Epithelial cell of esophagus (primary cell): ENCODE results near the gene EVI5.
"Not testable (repeated sequence)": the region's sequence is repeated elsewhere in the genome, so short reads cannot be mapped to it uniquely, and the experiment has no call there.

Source experiments
- DNase-seq: peaks from one replicate; pipeline ENCODE4 v3.0.0; 2010; ENCODE audit warnings: low read depth
- H3K4me3 ChIP-seq: 2 replicates; pipeline ENCODE4 v1.5.1; 2011; ENCODE audit warnings: mild to moderate bottlenecking, low read length, control low read depth
- TF ChIP-seq, protein P1 (sequence below): IDR thresholded peaks from 2 replicates; pipeline ENCODE4 v1.5.1; 2011; ENCODE audit warnings: low read depth, mild to moderate bottlenecking, low read length, control low read depth, inconsistent platforms; ENCODE audit not compliant: insufficient read depth; ENCODE audit errors: missing control alignments

The EVI5 gene

DNA sequence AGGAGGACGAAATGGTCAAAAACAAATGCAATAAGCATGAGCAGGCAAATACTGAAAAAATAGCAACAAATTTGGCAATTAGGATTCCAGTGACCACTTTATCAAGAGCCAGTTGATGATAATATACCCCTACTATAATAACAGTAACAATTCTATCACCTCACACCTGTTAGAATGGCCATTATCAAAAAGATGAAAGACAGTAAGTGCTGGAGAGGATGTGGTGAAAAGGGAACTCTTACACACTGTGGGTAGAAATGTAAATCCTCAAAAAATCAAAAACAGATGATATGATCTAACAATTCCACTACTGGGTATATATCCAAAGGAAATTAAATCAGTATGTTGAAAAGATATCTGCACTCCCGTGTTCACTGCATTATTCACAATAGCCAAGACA is 183.9 kb downstream of the EVI5 start:
- H3K4me3 ChIP-seq: no peak overlapping the region
- TF ChIP-seq, protein P1, sequence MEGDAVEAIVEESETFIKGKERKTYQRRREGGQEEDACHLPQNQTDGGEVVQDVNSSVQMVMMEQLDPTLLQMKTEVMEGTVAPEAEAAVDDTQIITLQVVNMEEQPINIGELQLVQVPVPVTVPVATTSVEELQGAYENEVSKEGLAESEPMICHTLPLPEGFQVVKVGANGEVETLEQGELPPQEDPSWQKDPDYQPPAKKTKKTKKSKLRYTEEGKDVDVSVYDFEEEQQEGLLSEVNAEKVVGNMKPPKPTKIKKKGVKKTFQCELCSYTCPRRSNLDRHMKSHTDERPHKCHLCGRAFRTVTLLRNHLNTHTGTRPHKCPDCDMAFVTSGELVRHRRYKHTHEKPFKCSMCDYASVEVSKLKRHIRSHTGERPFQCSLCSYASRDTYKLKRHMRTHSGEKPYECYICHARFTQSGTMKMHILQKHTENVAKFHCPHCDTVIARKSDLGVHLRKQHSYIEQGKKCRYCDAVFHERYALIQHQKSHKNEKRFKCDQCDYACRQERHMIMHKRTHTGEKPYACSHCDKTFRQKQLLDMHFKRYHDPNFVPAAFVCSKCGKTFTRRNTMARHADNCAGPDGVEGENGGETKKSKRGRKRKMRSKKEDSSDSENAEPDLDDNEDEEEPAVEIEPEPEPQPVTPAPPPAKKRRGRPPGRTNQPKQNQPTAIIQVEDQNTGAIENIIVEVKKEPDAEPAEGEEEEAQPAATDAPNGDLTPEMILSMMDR: no peak
- DNase-seq: no peak

DNA sequence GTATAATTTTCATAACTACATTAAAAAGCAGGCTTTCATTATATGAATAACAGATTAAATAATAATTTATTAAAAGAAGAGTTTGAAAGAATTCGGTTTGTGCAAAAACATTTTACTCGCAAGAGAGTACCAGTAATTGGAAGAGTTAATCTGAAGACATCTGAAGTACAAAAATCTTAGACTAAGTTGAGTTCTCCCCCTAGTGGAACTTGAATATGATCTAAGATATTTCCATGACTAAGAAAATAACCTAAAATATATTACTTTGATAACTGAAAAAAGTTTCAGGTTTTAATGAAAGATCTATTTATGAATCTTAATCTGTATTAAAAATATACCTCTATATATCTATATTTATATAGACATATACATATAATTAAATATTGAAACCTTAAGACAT is 185.7 kb downstream of the EVI5 start:
- peak; percentile 30 for DNase-seq
- H3K4me3 ChIP-seq: no peak overlapping the region
- TF ChIP-seq, protein P1: peak; percentile 4

DNA sequence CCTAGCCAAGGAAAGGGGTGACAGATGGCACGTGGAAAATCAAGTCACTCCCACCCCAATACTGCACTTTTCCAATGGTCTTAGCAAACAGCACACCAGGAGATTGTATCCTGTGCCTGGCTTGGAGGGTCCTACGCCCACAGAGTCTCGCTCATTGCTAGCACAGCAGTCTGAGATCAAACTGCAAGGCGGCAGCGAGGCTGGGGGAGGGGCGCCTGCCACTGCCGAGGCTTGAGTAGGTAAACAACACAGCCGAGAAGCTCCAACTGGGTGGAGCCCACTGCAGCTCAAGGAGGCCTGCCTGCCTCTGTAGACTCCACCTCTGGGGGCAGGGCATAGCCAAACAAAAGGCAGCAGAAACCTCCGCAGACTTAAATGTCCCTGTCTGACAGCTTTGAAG is 195.5 kb downstream of the EVI5 start:
- not testable (repeated sequence) for H3K4me3 ChIP-seq

DNA sequence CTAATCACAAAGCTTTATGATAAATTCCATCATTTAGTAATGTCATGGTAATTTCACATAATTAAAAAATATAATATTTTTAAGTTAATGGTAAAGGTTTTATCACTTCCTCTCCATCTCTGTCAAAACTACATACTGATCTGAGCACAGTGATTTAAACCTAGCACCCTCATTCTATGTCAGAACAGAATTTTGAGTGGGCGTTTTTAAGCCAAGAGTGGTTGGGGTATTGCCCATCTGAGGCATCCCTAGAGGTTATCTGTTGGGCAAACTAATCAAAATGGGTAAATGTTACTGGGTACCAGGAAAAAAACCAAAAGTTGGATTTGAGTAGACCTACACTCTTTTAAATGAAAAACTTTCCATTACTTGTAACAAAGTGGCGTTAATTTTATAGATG is 197.5 kb downstream of the EVI5 start:
- H3K4me3 ChIP-seq: no peak overlapping the region
- no peak for DNase-seq
- TF ChIP-seq, protein P1: no peak

More for the DNA sequence above, 195.5 kb downstream of the EVI5 start:
- DNase-seq: not testable (repeated sequence)

DNA sequence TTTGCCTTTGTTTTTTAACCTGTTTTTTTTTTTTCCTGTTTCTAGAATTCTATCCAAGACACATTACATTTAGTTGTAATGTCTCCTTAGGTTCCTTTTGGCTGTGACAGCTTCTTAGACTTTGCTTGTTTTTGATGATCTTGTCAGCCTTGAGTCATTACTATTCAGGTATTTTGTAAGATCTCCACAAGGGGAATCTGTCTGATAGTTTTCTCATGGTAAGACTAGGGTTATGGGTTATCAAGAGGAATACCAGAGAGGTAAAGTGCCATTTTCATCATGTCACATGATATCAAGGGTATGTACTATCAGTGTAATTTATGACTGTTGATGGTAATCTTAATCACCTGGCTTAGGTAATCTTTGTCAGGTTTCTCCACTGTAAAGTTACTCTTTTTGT is 199.1 kb downstream of the EVI5 start:
- TF ChIP-seq, protein P1: no peak
- H3K4me3 ChIP-seq: no peak overlapping the region
- DNase-seq: peak; percentile 46

DNA sequence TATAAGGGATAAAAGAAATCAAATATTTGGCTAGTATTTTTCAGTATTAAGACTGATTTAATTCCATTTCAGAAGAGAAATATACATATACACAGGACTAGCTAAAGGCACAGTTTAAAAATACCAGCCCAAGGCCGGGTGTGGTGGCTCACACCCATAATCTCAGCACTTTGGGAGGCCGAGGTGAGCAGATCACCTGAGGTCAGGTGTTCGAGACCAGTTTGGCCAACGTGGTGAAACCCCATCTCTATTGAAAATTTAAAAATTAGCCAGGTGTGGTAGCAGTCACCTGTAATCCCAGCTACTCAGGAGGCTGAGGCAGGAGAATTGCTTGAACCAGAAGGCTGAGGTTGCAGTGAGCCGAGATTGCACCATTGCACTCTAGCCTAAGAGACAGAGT is 200.1 kb downstream of the EVI5 start:
- DNase-seq, H3K4me3 ChIP-seq: not testable (repeated sequence)

DNA sequence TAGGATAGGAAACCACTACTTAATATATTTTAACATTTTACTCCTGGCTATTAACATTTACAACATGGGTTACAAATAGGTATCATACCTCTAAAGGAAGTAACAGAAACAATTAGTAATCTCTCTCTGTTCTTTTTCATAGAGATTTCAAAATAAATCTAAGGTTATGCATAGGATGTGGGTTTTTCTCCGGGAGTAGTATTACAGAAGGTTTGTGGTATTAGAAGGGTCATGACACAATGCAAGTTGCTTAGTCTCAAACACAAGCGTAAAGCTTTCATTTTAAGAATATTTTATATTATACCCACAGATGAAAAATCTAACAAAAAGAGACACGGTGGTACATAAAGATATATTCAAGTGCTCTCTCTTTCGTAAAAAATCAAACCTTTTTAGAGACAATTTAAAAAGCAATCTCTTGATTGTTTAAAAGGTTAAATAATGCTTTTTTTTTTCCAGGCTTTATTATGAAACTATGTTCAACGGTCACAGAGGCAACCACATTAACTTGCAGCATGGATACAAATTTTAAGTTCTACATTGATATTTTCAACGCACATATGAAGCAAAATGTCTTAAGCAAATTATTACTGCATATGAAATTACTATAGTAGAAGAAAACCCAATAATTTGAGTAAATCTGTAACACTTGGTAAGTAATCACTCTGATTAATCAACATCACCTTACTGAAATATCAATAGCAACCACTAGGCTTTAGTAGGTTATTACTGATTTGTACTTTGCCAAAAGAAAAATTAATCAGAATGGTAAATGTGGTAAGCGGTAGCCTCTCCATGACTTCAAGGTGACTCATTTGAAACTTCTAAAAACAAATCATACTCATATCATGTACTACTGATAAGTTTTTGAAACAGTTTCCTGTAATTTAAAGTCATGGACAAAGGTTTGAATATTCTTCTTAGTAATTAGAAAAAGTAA is 200.8 kb downstream of the EVI5 start:
- TF ChIP-seq, protein P1: no peak
- DNase-seq: peak; percentile 75
- no peak overlapping the region for H3K4me3 ChIP-seq

DNA sequence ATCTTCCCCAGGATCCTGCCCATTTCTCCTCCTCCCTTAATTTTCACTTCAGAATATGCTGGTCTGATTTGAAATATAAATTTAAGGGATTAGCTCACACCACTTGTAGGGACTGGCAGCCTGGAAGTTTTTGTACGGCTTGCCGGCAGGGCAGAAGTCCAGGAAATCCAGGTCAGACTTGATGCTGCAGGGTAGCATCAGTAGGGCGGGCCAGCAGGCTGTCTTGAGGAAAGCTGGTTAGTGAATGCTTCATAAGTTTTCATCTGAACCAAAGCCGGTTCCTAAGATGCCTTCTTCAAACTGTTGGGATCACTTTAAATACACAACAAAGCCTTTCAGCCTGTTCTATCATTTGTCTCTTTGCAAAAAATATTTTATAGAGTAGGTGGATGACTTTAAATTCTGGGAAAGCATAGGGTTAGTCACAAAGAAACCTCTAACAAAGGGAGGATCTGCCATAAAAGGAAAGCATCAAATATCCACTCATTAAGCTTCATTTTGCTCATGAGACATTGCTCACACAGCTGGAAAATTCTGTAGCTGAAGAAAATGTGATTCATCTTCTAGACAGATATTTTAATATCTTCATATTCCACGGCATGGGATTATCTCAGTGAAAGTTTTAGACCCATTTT is 207.5 kb downstream of the EVI5 start:
- TF ChIP-seq, protein P1: no peak
- no peak overlapping the region for H3K4me3 ChIP-seq
- peak; percentile 57 for DNase-seq
